Measurements from ENCODE around the gene GDA.

The GDA gene

GRCh38 chr9:72299017-72299603 lies 149.9 kb downstream of the GDA start:
- TF ChIP-seq ZBTB7A (IDR thresholded peaks at IDR 0.05; ENCODE audit: low read depth) (no peak), REST (IDR thresholded peaks at IDR 0.05; ENCODE audit: low read depth) (no peak), NFIC (IDR thresholded peaks at IDR 0.05) (no peak), TCF12 (IDR thresholded peaks at IDR 0.05; ENCODE audit: low read depth) (no peak), USF1 (IDR thresholded peaks at IDR 0.05) (no peak), CEBPB (IDR thresholded peaks at IDR 0.05) (no peak), TEAD4 (IDR thresholded peaks at IDR 0.05) (no peak), YY1 (IDR thresholded peaks at IDR 0.05; ENCODE audit: low read depth) (no peak), MAX (IDR thresholded peaks at IDR 0.05) (no peak), EGR1 (IDR thresholded peaks at IDR 0.05) (no peak), TAF1 (IDR thresholded peaks at IDR 0.05; ENCODE audit: low read depth) (no peak), RAD21 (IDR thresholded peaks at IDR 0.05; ENCODE audit: low read depth) (no peak), CREB1 (IDR thresholded peaks at IDR 0.05; ENCODE audit: low read depth) (no peak), EP300 (IDR thresholded peaks at IDR 0.05; ENCODE audit: borderline replicate concordance) (no peak), FOXM1 (IDR thresholded peaks at IDR 0.05; ENCODE audit: borderline replicate concordance, low read depth) (no peak)

- TF ChIP-seq ZBTB7A (IDR thresholded peaks at IDR 0.05; ENCODE audit: low read depth): no peak
- no peak for TF ChIP-seq NFIC (IDR thresholded peaks at IDR 0.05)
- no peak for TF ChIP-seq MAX (IDR thresholded peaks at IDR 0.05)
- TF ChIP-seq EGR1 (IDR thresholded peaks at IDR 0.05): no peak
- TF ChIP-seq YY1 (IDR thresholded peaks at IDR 0.05; ENCODE audit: low read depth): no peak
- no peak for TF ChIP-seq RAD21 (IDR thresholded peaks at IDR 0.05; ENCODE audit: low read depth)
- TF ChIP-seq CREB1 (IDR thresholded peaks at IDR 0.05; ENCODE audit: low read depth): no peak
- no peak for TF ChIP-seq TCF12 (IDR thresholded peaks at IDR 0.05; ENCODE audit: low read depth)
- TF ChIP-seq USF1 (IDR thresholded peaks at IDR 0.05): no peak
- no peak for TF ChIP-seq EP300 (IDR thresholded peaks at IDR 0.05; ENCODE audit: borderline replicate concordance)
- no peak for TF ChIP-seq TAF1 (IDR thresholded peaks at IDR 0.05; ENCODE audit: low read depth)
- TF ChIP-seq REST (IDR thresholded peaks at IDR 0.05; ENCODE audit: low read depth): no peak
- TF ChIP-seq CEBPB (IDR thresholded peaks at IDR 0.05): no peak
- no peak for TF ChIP-seq TEAD4 (IDR thresholded peaks at IDR 0.05)
- TF ChIP-seq FOXM1 (IDR thresholded peaks at IDR 0.05; ENCODE audit: borderline replicate concordance, low read depth): no peak
Measured at GRCh38 chr9:72300873-72301272, 151.6 kb downstream of the GDA start.
